Measurements from ENCODE around the gene NUTM2F.
"Not testable (repeated sequence)": the region's sequence is repeated elsewhere in the genome, so short reads cannot be mapped to it uniquely, and the experiment has no call there.

DNA sequence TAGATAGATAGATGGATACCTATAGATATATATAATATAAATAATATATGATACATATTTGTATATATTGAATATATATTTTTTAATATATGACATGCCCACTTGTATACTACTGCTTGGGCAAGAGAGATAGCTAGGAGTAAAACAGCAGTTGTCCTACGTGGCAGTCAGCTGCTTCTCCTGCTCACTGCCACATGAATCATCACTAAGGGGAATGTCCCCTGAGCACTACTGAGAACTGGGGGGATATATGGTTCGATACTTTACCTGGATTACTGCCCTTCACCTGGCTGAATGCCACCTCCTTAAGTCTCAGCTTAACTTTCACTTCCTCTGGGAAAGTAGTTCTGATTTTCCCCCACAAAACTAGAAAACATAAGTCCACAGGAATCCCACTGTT lies 13.3 kb upstream of the NUTM2F start:
- not testable (repeated sequence) for TF ChIP-seq EZH2 (IDR thresholded peaks at IDR 0.05; ENCODE audit: insufficient read depth, poor library complexity, severe bottlenecking); EZH2phosphoT487 (IDR thresholded peaks at IDR 0.05; ENCODE audit: insufficient read depth, low read depth)
